OCI-LY7 (cell line): Measurements from ENCODE around the gene MRI1.

Source experiments
- EZH2phosphoT487 ChIP-seq: fragments of 200-600 bp; sonication (generic); IDR thresholded peaks from 2 replicates; pipeline ENCODE4 v1.6.1; 2018; ENCODE audit warnings: low read depth, borderline replicate concordance, mild to moderate bottlenecking, mixed run types, antibody characterized with exemption, low read length, moderate library complexity, mixed read lengths
- TF ChIP-seq, protein P1 (sequence below): fragments of 200-600 bp; sonication (generic); conservative IDR thresholded peaks from 2 replicates; pipeline ENCODE4 v1.5.1; 2014; ENCODE audit warnings: mild to moderate bottlenecking, antibody characterized with exemption, low read length, moderate library complexity, mixed read lengths

DNA sequence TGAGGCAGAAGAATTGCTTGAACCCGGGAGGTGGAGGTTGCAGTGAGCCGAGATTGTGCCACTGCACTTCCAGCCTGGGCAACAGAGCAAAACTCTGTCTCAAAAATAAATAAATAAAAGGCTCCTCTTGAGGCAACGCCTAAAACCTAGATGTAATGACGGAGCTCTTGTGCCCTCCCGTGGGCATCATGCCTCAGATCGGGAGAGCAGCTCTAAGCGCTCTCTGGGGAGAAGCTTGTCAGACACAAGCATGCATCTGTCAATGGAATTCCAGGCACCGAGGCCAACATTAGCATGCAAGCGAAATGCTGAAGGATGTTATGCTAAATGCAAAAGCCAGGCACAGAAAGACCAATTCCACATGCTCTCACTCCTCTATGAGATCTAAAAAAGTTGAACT lies 45.6 kb upstream of the MRI1 start:
- TF ChIP-seq, protein P1, sequence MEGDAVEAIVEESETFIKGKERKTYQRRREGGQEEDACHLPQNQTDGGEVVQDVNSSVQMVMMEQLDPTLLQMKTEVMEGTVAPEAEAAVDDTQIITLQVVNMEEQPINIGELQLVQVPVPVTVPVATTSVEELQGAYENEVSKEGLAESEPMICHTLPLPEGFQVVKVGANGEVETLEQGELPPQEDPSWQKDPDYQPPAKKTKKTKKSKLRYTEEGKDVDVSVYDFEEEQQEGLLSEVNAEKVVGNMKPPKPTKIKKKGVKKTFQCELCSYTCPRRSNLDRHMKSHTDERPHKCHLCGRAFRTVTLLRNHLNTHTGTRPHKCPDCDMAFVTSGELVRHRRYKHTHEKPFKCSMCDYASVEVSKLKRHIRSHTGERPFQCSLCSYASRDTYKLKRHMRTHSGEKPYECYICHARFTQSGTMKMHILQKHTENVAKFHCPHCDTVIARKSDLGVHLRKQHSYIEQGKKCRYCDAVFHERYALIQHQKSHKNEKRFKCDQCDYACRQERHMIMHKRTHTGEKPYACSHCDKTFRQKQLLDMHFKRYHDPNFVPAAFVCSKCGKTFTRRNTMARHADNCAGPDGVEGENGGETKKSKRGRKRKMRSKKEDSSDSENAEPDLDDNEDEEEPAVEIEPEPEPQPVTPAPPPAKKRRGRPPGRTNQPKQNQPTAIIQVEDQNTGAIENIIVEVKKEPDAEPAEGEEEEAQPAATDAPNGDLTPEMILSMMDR, result 0 out of 2 replicates have a peak, but pooled peaks have one; percentile 18
- no peak for TF ChIP-seq EZH2phosphoT487
